Measurements from ENCODE around the gene TMCO4.

The TMCO4 gene

DNA sequence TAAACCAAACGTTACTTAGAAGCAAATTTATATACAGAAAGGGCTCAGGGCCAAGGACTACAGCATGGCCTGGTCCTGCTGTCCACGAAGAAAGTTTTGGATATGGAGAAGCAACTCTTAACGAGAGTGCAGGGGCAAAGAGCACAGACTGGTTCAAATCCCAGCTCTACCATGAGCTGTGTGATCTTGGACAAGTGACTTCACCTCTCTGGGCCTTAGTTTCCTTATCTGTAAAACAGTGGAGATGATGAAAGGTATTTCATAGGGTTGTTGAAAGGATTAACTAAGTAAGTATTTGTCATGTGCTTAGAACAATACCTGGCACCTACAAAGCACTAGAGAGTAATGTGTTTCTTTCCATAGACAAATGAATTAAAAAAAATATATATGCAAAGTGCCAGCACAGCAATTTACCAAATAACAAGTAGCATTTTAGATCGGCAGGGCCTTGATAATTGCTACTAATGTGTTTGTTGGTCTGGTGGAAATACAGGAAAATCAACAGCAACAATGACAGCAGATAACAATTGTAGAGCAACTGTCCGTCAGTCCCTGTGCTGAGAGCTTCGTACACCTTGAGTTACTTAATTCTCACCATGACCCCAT, 25.4 kb downstream of the TMCO4 start:
- DNase-seq, result no peak

DNA sequence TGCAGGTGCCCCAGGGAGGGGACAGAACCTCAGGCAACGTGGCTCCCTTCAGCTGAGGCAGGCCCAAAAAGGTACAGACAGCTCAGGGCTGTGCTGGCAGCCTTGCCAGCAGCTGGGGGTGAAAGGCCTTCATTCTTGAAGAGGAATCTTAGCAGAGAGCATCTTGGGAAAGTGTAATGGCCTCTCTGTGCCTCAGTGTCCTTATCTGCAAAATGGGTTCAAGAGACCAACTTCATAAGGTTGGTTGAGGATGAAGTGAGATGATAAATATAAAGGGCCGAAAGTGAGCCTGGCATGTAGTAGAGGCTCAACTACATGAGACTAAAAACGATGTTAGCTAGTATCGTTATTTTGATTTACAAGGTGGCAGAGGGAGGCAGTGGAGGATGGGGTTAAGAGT, 26.2 kb downstream of the TMCO4 start:
- DNase-seq, result no peak

DNA sequence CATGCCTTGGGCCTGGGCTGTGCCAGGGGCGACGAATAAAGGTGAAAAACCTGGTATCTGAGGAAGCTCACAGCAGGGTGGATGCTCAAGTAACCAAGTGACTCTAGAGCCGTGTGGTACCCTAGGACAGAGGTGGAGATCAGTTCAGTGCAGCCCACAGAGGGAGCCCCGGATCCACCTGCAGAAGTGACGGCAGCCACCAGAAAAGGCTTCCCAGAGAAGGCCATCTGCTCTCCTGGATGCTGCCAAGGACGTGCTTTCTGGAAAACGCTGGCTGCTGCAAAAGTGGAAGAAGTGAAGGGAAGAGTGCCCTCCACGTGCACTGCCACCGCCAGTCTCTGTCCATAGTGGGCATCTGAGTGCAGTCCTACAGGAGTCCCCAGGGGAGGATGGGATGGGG, 27.7 kb downstream of the TMCO4 start:
- DNase-seq, result no peak

DNA sequence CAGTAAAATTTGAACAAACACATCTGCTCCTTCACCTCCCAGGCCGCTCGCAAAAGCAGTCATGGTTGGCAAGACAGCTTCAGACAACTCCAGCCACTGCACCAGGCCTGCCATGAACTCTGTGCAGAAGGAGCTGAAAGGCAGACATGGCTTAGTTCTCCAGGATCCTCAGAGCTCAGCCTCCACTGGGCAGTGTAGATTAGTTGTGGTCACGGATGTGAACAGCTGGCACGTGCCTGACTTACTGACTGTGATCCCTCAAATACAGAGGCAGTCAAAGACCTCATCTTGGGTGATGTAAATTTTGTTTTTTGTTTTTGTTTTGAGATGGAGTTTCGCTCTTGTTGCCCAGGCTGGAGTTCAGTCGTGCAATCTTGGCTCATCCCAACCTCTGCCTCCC, 28.4 kb downstream of the TMCO4 start:
- DNase-seq, result no peak

DNA sequence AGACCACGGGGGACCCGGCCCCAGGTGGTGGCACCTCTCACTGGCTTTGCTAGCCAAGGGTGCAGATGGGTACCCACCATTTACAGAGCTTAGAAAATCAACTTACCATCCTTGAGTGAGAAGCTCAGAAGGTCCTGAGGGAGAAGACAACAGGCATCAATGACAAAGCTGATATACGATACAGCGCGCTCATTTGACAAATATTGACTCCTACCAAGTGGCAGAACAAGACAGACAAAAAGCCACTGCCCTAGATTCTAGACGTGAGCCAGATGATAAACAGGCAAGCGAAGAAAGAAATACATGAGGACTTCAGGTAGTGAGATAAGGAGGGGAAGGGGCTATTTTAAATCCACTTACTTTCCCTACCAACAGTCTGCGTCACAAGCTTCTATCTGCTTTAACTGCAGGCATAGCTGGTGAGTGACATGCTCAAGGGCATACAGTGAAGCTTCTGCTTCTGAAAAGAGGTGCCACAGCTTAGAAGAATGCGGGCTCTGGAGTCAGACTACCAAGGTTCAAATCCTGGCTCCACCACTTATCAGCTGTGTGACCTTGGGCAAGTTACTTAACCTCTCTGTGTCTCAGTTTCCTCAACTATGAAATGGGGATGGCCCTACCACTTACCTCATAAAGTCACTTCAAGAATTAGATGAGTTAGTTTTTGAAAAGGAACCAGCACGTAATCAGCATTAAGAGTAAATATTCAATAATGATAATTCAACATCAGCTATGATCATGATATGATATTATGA, 29.1 kb downstream of the TMCO4 start:
- DNase-seq, result no peak

DNA sequence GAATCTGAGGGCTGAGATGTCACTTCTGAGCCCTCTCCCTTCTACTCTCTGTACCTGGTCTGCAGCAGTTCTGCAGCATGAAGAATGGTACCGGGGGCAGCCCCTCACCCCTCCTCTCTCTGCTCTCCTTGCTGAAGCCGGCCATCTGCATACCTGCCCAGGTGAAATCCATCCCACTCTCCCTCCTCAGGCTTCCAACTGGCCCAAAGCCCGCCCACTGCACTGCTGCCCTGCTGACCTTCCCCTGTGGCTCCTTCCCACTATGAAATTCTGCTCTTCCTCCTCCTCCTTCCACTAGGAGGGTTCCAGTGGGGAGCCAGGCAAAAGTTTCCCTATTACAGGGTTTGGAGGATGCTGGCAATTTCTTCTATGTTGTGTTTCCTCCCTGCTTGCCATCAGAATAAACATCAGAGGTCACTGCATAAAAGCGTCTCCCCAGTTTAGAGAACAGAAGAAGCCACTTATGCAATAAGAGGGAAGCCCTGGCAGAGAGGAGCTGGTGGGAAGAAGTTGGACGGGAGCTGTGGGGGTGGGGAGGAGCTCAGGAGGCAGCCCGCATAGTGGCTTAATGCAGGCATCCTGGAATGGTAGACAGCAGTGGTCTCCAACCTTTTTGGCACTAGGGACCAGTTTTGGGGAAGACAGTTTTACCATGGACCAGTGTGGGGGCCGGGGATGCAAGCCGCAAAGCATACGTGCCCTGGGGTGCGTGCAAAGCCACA, 30.3 kb downstream of the TMCO4 start:
- no peak for DNase-seq

DNA sequence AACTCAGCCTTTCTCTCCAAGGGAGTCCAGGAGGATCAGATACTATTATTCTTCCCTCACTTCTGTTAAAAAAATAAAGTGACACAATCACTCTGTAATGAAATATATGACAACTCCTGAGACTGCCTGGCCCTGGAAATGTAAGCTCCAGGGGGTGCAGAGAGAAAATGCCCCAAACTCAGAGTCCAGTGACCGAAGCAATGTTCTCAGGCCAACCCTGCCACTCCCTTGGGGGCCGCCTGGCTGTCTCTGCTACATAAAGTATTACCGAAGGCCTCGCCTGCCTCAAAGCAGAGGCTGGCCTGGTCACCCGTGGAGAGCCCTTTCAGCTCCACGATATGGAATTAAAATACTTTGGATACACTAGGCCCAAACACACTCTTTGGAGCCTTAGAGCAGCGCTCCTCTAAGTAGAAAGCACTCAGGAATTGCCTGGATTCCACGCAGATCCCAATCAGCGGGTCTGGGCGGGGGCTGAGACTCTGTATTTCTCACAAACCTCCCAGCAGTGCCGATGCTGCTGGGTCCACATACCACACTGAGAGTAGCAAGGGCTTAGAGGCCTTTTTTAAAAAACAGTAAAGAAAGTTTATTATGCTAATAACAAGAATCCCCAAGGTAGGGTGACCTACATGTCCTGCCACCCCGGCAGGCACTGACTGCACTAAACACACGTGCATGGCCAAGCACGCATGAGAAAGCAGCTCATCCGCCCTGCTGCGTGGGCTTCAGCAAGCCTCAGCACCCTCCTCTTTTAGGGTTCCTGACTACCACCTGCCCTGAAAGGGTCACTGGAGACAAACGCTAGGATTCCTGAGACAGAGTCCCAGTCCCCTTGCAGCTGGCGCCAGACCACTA, 31.1 kb downstream of the TMCO4 start:
- DNase-seq, result no peak

DNA sequence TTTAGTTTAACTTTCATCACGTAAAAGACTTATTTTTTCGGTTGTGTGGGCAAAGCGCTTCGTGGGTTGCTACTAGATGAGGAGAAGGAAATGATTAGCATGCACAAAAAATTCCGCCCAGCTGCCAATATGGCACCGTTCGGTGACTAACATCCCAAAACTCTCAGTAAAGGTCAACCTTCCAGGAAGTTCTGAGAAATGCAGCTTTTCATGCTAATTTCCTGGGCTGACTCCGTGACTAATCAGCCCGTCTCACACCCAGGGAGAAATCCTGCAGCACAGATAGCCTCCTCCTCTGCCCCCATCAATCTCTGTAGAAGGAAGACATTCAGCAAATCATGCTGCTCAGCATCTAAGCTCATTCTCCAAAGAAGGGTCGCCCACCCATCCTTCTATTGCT, 34.1 kb downstream of the TMCO4 start:
- no peak for DNase-seq

DNA sequence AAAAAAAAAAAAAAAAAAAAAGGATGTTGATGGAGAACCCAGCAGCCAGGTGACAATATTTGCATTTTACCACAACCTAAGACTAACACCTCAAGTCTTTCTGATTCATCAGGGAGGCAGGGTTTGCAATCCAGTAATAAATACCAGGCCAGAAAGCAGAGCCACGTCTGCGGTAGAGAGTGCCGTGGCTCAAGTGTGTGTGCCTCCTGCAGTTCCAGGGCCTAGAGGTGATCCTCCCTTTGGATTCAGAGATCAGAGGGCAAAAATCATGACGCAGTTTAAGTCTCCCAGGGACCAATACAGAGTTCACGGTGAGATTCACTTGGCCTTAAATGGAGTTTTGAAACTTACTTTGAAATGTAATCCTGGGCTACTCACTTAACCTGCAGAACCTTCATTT, 34.9 kb downstream of the TMCO4 start:
- DNase-seq, result no peak

DNA sequence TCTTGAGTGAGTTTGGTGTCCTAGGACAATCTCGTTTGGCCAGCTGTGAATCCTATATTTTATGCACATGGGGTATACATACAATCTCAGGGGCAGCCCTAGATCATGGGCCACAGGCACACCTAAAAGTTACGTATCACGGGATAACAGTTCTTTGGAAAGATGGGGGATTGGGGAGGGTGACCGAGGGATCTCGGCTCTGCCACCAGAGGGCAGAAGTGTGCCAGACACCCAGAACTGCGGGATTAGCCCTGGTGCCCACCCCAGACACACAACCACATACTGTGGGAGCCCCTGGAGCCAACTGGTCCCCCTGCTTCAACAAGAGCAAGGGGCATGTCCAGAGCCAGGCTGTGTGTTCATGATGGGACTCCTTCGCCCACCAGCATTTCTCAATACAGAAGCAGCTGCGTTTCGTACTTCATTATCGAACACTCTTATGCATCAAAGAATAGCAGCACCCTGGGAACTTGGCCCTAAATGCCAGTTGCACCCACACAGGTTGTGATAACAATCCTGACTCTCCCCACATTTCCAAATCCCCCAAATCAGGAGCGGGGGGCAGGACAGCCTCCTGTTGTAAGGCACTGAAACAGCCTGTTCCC, 37.4 kb downstream of the TMCO4 start:
- DNase-seq, result no peak

DNA sequence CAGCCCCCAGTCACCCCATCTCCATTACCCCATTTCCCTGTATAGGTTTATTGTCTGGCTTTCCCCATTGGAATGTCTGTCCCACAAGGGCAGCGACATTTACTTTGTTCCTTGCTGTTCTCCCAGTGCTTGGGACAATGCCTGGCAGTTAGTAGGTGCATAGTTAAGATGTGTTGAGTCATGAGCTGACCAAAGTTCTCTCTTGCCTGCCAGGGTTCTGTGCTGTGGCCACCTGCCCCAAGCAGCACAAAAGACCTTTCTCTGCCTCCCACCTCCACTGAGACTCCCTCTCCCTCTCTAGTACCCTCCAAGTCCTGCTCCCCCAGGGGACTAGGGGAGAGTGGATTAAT, 40.0 kb downstream of the TMCO4 start:
- DNase-seq, result no peak

DNA sequence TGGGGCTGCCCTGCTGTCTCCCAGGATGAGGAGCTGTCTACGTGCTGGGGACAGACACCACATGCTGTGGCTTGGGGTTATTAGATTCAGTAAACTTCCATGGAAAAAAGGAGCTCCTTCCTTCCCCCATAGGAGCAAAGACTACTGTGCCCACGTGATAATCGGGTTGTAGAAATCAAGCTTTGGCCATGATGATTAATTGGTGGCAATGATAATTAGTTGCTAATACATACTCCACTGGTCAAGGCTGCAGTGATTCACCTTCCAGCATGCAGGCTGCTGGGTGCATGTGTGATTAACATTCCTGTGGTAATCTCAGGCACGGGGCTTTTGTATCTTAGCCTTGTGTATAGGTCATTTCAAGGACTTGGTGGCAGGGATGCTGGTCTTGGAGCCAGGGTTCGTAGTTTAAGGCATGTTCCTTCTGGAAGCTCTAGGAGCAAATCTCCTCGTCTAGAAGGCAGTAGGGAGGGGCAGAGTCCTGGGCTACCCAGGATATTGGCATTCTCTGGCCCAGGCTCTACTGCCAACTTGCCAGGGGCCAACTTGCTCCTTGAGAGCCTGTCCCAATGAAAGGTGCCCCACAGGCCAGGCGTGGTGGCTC, 41.4 kb downstream of the TMCO4 start:
- DNase-seq, result no peak

DNA sequence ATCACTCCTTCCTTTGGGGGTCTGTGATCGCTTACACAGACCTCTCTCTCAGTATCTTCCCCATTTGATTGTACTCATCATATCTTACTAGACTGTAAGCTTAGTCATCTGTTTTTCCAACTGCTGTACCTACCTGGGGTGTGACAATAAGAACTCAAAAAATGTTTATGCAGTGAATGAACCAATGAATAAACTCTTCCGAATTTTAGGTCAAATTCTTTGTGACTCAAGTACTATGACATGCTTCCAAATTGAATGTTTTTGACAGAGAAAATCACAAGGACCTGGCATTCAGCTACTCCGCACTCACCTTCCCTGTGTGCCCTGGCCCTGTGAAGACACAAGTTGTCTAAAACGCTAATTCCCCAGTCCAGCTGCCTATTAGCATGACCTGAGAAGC, 42.1 kb downstream of the TMCO4 start:
- no peak for DNase-seq

DNA sequence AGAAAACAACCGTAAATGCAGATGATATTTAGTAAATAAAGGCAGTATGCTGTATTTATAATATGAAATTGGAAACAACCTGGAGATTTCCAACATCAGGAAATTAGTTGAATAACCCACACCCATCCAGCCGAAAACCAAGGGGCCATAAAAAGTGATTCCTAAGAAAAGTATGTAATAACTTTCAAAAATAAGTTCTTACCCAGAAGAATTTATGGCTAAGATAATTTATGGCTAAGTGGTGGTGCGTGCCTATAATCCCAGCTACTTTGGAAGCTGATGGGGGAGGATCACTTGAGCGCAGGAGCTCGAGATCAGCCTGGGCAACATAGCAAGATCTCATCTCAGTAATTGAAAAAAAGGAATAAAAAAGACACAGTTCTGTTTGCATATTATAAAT, 43.2 kb downstream of the TMCO4 start:
- no peak for DNase-seq

DNA sequence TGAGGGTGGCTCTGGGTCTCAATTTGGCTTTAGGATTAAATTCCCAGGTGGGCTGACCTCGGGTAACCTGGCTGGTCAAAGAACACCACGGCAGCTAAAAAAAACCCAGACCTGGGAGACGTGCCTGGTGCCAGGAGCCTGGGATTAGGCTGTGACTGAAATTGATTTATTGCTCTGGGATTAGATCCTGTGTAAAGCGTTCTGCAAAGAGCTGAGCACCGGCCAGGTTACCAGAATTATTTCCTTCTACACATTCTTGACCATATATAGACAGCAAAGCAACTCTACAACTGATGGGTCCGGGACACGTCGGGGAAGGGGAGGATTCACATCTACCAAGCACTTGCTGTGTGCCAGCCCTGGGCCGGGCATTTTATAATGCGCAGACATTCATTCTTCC, 45.2 kb downstream of the TMCO4 start:
- DNase-seq, result no peak

DNA sequence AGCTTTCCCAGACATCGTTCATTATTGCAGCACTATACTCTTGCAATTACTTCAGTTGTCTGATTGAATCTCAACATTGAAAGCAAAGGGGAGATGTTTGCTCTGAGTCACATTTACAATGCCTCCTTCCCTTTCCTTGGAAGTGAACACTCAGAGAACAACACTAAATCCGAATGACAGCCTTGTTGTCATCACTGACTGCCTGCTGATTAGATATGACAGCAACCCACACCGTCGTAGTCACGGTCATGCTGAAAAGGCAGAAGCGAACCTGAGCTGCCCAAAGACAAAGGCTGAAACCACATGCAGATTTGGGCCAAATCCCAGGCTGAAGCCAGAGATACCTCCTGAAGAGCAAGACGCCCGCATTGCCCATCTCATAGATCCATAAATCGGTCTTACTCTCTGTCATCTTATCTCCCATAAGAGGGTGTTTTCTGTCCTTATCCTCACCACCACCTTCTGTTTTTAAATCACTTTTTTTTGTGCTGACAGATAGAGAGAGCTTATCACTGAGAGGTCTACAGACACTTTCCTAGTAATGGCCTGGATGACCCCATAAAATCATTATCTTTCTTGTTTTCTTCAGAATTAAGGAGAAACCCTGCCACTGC, 47.5 kb downstream of the TMCO4 start:
- DNase-seq, result no peak

DNA sequence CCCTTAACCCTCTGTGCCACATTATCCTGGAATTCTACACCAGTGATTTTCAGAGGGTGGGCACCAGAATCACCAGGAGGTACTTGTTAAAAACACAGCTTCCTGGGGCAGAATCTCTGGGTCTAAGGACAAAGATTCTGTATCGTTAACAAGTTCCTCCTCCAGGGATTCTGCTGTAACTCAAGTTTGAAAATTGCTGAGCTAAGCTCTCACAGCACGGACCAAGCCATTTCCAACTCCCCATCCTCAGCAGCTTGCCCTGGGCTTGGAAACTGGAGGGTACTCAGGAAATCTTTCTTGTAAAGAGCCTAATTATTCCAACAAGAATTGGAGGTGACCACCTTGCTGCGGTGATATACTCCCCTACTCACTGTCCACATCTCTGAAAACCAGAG, 48.8 kb downstream of the TMCO4 start:
- no peak for DNase-seq

DNA sequence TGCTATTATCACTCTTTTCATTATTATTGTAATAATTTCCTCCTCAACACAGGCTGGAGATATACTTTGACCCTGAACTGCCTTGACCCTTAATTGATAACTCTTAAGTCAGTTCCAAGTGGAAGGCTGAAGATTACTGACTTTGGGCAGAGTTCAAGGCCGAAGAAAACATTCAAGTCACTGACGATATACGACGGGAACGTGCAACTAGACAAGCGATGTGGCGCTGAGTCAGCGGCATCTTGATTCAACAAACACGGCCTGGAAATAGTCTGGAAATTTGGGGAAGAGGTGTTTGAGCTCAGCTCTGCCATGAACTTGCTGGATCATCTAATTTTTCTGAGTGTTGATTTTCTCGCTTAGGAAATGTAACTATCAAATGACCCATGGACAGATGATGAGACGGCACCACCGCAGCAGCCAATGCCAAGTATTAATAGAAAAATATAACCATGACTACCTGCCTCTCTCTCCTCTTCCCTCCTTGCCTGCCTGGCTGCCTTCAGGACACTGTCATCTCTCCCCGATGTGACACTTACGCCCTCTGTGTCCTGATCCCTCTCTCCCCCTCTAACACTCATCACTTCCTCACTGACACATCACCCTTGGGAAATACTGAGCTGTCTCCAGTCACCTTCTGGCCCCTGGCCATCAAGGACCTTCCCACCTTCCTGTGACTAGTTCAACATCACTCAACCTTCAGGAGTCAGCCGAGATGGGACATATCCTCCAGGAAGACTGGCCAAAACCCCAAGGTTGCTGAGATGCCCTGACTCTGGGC, 49.4 kb downstream of the TMCO4 start:
- no peak for DNase-seq

DNA sequence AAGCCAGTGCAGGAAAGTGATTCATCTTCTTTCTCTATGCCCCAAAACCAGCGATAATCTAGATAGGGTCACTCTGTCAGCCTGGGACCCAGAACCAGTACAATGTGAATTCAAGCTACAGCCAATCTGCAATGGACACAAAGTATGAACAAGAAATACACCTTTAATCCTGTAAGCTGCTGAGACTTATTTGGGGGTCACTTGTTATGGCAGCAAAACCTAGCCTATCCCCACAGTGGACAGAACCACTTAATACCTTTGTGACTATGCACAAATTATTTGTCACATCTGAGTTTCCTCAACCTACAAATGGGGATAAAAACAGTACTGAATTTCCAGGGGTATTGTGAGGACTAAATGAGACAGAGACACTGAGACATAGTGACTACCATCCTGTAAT, 50.0 kb downstream of the TMCO4 start:
- DNase-seq, result no peak

DNA sequence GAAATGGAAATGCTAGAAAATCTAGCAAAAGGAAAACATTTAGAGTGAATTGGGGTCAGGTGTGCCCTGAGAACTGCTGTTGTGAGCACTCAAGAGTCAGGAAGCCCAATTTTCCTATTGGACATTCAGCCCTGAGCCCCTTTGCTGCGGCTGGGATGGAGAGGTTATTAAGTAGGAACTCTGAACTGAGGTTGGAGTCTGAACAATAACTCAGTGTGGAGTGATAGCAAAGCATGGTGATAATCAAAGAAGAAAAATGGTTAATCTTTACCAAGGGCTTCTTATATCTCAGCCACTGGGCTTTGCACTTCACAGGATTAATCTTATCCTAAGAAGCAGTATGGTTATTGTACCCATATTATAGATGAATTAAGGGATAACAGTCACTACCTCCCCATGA, 52.0 kb downstream of the TMCO4 start:
- no peak for DNase-seq

DNA sequence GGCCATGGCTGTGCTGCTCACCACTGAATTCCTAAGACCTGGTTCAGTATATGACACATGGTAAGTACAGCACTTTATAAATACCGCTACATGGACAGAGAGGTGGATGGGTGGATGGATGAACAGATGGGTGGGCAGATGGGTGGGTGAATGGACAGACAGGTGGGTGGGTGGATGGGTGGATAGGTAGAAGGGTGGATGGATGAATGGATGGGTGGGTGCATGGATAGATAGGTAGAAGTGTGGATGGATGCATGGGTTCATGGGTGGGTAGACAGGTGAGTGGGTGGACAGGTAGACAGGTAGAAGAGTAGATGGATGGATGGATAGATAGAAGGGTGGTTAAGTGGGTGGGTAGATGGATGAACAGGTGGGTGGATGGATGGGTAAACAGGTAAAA, 54.8 kb downstream of the TMCO4 start:
- no peak for DNase-seq
